Measurements from ENCODE around the gene PAPPA.

DNA sequence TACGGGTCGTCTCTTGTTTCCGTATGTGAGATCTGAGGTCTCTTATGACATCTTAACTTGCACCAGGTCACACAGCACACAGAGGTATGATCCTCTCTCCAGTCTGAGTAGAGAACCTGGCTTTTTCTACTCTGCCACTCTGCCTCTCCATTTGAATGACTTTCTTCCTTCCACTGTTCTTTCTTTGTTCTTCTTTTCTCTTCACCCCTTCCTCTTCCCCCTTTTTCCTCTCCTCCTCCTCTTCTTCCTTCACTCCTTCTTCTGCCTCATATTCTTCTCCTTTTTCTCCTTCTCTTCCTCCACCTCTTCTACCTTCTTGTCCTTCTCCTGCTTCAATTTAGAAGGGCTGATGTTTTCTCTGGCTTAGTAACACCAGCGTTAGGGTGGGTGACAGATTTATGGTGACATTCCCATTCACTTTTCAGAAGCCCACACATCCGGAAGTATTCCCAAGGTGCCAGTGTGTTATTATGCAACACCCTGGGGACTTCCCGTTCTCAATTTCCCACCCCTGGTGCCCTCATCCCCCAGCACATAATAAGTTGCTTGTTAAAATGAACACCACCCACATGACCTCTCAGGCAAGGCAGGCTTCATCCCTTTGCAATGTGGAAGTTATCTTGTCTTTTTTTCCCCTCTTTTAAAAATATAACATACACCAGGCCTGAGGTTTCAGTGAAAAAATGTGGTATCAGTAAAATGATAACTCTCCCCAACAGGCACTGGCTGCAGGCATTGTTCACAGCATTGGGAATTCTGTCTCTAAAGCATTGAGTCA lies 122.0 kb downstream of the PAPPA start:
- TF ChIP-seq, protein P1, sequence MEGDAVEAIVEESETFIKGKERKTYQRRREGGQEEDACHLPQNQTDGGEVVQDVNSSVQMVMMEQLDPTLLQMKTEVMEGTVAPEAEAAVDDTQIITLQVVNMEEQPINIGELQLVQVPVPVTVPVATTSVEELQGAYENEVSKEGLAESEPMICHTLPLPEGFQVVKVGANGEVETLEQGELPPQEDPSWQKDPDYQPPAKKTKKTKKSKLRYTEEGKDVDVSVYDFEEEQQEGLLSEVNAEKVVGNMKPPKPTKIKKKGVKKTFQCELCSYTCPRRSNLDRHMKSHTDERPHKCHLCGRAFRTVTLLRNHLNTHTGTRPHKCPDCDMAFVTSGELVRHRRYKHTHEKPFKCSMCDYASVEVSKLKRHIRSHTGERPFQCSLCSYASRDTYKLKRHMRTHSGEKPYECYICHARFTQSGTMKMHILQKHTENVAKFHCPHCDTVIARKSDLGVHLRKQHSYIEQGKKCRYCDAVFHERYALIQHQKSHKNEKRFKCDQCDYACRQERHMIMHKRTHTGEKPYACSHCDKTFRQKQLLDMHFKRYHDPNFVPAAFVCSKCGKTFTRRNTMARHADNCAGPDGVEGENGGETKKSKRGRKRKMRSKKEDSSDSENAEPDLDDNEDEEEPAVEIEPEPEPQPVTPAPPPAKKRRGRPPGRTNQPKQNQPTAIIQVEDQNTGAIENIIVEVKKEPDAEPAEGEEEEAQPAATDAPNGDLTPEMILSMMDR (IDR thresholded peaks at IDR 0.05) = no peak
- no peak for TF ChIP-seq EZH2 (IDR thresholded peaks at IDR 0.05)

Measured in neural progenitor cell (in vitro differentiated cells).